Body of pancreas (tissue), 4 donors: ENCODE measurements around the gene KIF26A. TPM values are rescaled to one million over a fixed set of nuclear protein-coding genes. Genes with fewer than 3 reads are reported as not detected.

Experiments used
- ATAC-seq: fragments of 150-250 bp; one replicate; pipeline ENCODE4 v1.9.1; 2016
- DNase-seq, 4 donors: peaks; one replicate each; pipeline ENCODE4 v3.0.0-alpha.2; 2019
- H3K27ac ChIP-seq, 4 donors: fragments of 200-600 bp; sonication (generic); 1 replicate in 3 of 4; 2 replicates in 1 of 4; pipeline versions ENCODE4 v1.5.1 to v1.6.1; 2016 to 2019; ENCODE audit warnings: mild to moderate bottlenecking in 1 of 4, mixed read lengths in 1 of 4, moderate library complexity in 1 of 4
- H3K27me3 ChIP-seq, 2 donors: fragments of 200-600 bp; sonication (generic); one replicate each; pipeline ENCODE4 v1.6.0; 2016; ENCODE audit warnings: mild to moderate bottlenecking in 1 of 2
- H3K36me3 ChIP-seq, 2 donors: fragments of 200-600 bp; sonication (generic); replicated peaks in 1 of 2; 2 replicates each; pipeline ENCODE4 v1.5.1; 2016; ENCODE audit warnings: low read depth in 2 of 2; ENCODE audit not compliant: insufficient read depth in 1 of 2
- H3K4me1 ChIP-seq: fragments of 200-600 bp; sonication (generic); one replicate; pipeline ENCODE4 v1.6.0; 2016
- H3K4me3 ChIP-seq, 2 donors: fragments of 200-600 bp; sonication (generic); 1 replicate in 1 of 2; 2 replicates in 1 of 2; pipeline ENCODE4 v1.5.1; 2016 to 2019
- H3K9me3 ChIP-seq, 3 donors: fragments of 200-600 bp; sonication (generic); 1 replicate in 2 of 3; 2 replicates in 1 of 3; pipeline ENCODE4 v1.5.1; 2016
- CTCF ChIP-seq, 7 experiments: fragments of 450-650 bp in 4 of 7; fragments of 200-600 bp in 3 of 7; sonication (generic) in 3 of 7; IDR thresholded peaks; one replicate each; pipeline ENCODE4 v1.5.1; 2016 to 2019; ENCODE audit warnings: antibody characterized with exemption in 7 of 7
- POLR2A ChIP-seq, 3 donors: fragments of 450-650 bp; IDR thresholded peaks; one replicate each; pipeline ENCODE4 v1.6.1; 2016; ENCODE audit warnings: antibody characterized with exemption in 3 of 3, mild to moderate bottlenecking in 2 of 3
- WGBS, 2 donors: methylation state at CpG; one replicate each; pipeline ENCODE4 v1.1.5; 2017; 5-methylcytosine and 5-hydroxymethylcytosine counted together
- intact Hi-C: fragments of 100-400 bp; cut with DNase I; formaldehyde crosslinking; loops from one replicate; pipeline ENCODE4 v1.15.1; 2023
- total RNA-seq, 2 donors: library from RNA; depleted of rRNA; stranded (reverse); fragments of >200 nt; gene quantifications; one replicate each; pipeline ENCODE4 v1.1.0, GENCODE V29; 2016

KIF26A gene
- total RNA-seq, 2 donors from 2014 or later, result 14.8 to 17.1 TPM

GRCh38 chr14:104203071-104203425 lies 64.7 kb downstream of the KIF26A start:
- no peak for ATAC-seq
- 60 to 75% methylated on average over 6 to 8 of the region's 8 CpGs for WGBS, 2 donors
- Histone ChIP-seq H3K27me3 (no peaks in the 10 kb centered on the region), H3K4me3 (no peak overlapping the region), H3K27ac (no peak overlapping the region), H3K9me3 (no peaks in the 10 kb centered on the region), H3K4me1 (peaks cover 13% of the 10 kb centered on the region), H3K36me3 (no peaks in the 10 kb centered on the region)
- DNase-seq, result no peak
- intact Hi-C loops, result no loop called here
- no peak for TF ChIP-seq POLR2A (IDR thresholded peaks at IDR 0.05)
- no peak for TF ChIP-seq CTCF (IDR thresholded peaks at IDR 0.05)

- Histone ChIP-seq H3K9me3 (no peaks in the 10 kb centered on the region), H3K27ac (no peak overlapping the region), H3K4me3 (no peak overlapping the region), H3K27me3 (no peaks in the 10 kb centered on the region), H3K36me3 (no peaks in the 10 kb centered on the region), H3K4me1 (peaks cover 13% of the 10 kb centered on the region)
- WGBS, 2 donors, result 93 to 94% methylated on average over 2 of the region's 2 CpGs
- no peak for TF ChIP-seq CTCF (IDR thresholded peaks at IDR 0.05)
- no peak for TF ChIP-seq POLR2A (IDR thresholded peaks at IDR 0.05)
- no peak for ATAC-seq
- no peak for DNase-seq
- intact Hi-C loops, result no loop called here
These were observed 66.3 kb downstream of the KIF26A start for GRCh38 chr14:104204660-104205149.

GRCh38 chr14:104205781-104206180 lies 67.4 kb downstream of the KIF26A start:
- Histone ChIP-seq H3K4me1 (peaks cover 13% of the 10 kb centered on the region), H3K4me3 (no peak overlapping the region), H3K27ac (no peak overlapping the region), H3K36me3 (no peaks in the 10 kb centered on the region), H3K27me3 (no peaks in the 10 kb centered on the region), H3K9me3 (no peaks in the 10 kb centered on the region)
- intact Hi-C loops, result no loop called here
- TF ChIP-seq POLR2A (IDR thresholded peaks at IDR 0.05), result no peak
- TF ChIP-seq CTCF (IDR thresholded peaks at IDR 0.05), result no peak
- DNase-seq (no peak), ATAC-seq (no peak)
- WGBS, 2 donors, result 79% methylated on average over 4 of the region's 6 CpGs; no CpG with 5 or more reads in 1 of the 2 donors

GRCh38 chr14:104206281-104206904 lies 68.0 kb downstream of the KIF26A start:
- no peak overlapping the region for H3K4me3 ChIP-seq
- H3K4me1 ChIP-seq, result peaks cover 12% of the 10 kb centered on the region
- H3K27me3 ChIP-seq, result no peaks in the 10 kb centered on the region
- H3K9me3 ChIP-seq, result no peaks in the 10 kb centered on the region
- DNase-seq (peak in 1 of 4 donors; percentile 48), ATAC-seq (peak; percentile 69)
- H3K36me3 ChIP-seq, result no peaks in the 10 kb centered on the region
- intact Hi-C loops, result no loop called here
- TF ChIP-seq POLR2A (IDR thresholded peaks at IDR 0.05) (no peak), CTCF (IDR thresholded peaks at IDR 0.05) (no peak)
- WGBS, 2 donors, result 39 to 62% methylated on average over 11 to 15 of the region's 15 CpGs
- no peak overlapping the region for H3K27ac ChIP-seq
